PC-3 (cell line): ENCODE data around the gene TUBB4A. TPM values are rescaled to one million over a fixed set of nuclear protein-coding genes. Genes with fewer than 3 reads are reported as not detected.

Source experiments
- ATAC-seq: fragments of 200-7000 bp; cut with Tn5 transposase; 2 replicates; pipeline ENCODE4 v1.9.1; 2020; ENCODE audit warnings: mild to moderate bottlenecking, moderate library complexity
- BruUV-seq: library from RNA; stranded (reverse); fragments of 400-500 nt; replicated peaks from 2 replicates; lab custom pipeline; 2021; lab: Mats Ljungman, UMichigan
- CTCF ChIA-PET: fragments of 300-600 bp; sonication (Branson Sonifier 250); formaldehyde crosslinking; loops from one replicate; lab custom pipeline; 2022; ENCODE audit warnings: antibody characterized with exemption; lab: Charles Lee
- POLR2A ChIA-PET: fragments of 300-600 bp; sonication (Branson Sonifier 250); formaldehyde crosslinking; loops from one replicate; lab custom pipeline; 2022; ENCODE audit warnings: antibody characterized with exemption; ENCODE audit not compliant: unreplicated experiment; lab: Charles Lee
- DNase-seq: peaks from one replicate; pipeline ENCODE4 v3.0.0-alpha.2; 2015
- H2AFZ ChIP-seq: fragments of 300-600 bp; sonication (generic); 2 replicates; pipeline ENCODE4 v1.6.0; 2016; ENCODE audit warnings: antibody characterized with exemption, low read length
- H3F3A ChIP-seq: fragments of 300-600 bp; sonication (generic); one replicate; pipeline ENCODE4 v1.6.0; 2017; ENCODE audit warnings: antibody characterized with exemption, low read length, control low read depth, mild to moderate bottlenecking; ENCODE audit not compliant: unreplicated experiment
- H3K27ac ChIP-seq: fragments of 300-600 bp; sonication (generic); 2 replicates; pipeline ENCODE4 v1.5.1; 2016; ENCODE audit warnings: mild to moderate bottlenecking, low read length
- H3K27me3 ChIP-seq: fragments of 300-600 bp; sonication (generic); 2 replicates; pipeline ENCODE4 v1.6.1; 2016; ENCODE audit warnings: low read length, mixed read lengths
- H3K36me3 ChIP-seq: fragments of 300-600 bp; sonication (generic); 2 replicates; pipeline ENCODE4 v1.6.1; 2016; ENCODE audit warnings: low read depth, mixed run types, low read length, mixed read lengths
- H3K4me1 ChIP-seq: fragments of 300-600 bp; sonication (generic); 2 replicates; pipeline ENCODE4 v1.5.1; 2016; ENCODE audit warnings: low read length; ENCODE audit not compliant: insufficient read depth
- H3K4me2 ChIP-seq: fragments of 300-600 bp; sonication (generic); 2 replicates; pipeline ENCODE4 v1.6.0; 2016; ENCODE audit warnings: low read length
- H3K4me3 ChIP-seq: fragments of 300-600 bp; sonication (generic); 2 replicates; pipeline ENCODE4 v1.5.1; 2016; ENCODE audit warnings: mild to moderate bottlenecking, low read length, mixed read lengths
- H3K79me2 ChIP-seq: fragments of 300-600 bp; sonication (generic); 2 replicates; pipeline ENCODE4 v1.6.1; 2017; ENCODE audit warnings: low read length, mixed read lengths
- H3K9ac ChIP-seq: fragments of 300-600 bp; sonication (generic); 2 replicates; pipeline ENCODE4 v1.6.0; 2016; ENCODE audit warnings: mild to moderate bottlenecking, low read length
- H3K9me2 ChIP-seq: fragments of 300-600 bp; sonication (generic); replicated peaks from 2 replicates; pipeline ENCODE4 v1.6.1; 2016; ENCODE audit warnings: mixed run types, low read length, mixed read lengths
- H3K9me3 ChIP-seq: fragments of 300-600 bp; sonication (generic); 2 replicates; pipeline ENCODE4 v1.6.1; 2016; ENCODE audit warnings: low read length, mixed read lengths
- H4K20me1 ChIP-seq: fragments of 300-600 bp; sonication (generic); 2 replicates; pipeline ENCODE4 v1.6.1; 2016; ENCODE audit warnings: low read length, mixed read lengths
- EZH2 ChIP-seq: fragments of 300-600 bp; sonication (generic); IDR thresholded peaks from one replicate; pipeline ENCODE4 v1.6.1; 2017; ENCODE audit warnings: antibody characterized with exemption, mild to moderate bottlenecking, low read length; ENCODE audit not compliant: unreplicated experiment
- EZH2phosphoT487 ChIP-seq: fragments of 300-600 bp; sonication (generic); IDR thresholded peaks from 2 replicates; pipeline ENCODE4 v1.6.1; 2018; ENCODE audit warnings: mild to moderate bottlenecking, antibody characterized with exemption, low read length, borderline replicate concordance
- intact Hi-C: fragments of 100-400 bp; cut with micrococcal nuclease; formaldehyde crosslinking; loops from 2 replicates; pipeline ENCODE4 v1.9.0; 2023
- total RNA-seq: library from RNA; depleted of rRNA; stranded (reverse); fragments of >200 nt; gene quantifications from 2 replicates; pipeline ENCODE4 v1.2.3, GENCODE V29; 2014
- TF ChIP-seq, protein P1 (sequence below): fragments of 300-600 bp; sonication (generic); conservative IDR thresholded peaks from 2 replicates; pipeline ENCODE4 v1.5.1; 2017; ENCODE audit warnings: antibody characterized with exemption, low read depth, mild to moderate bottlenecking, low read length

The TUBB4A gene
- total RNA-seq, 1 experiment from 2014 or later: 4.6 TPM

DNA sequence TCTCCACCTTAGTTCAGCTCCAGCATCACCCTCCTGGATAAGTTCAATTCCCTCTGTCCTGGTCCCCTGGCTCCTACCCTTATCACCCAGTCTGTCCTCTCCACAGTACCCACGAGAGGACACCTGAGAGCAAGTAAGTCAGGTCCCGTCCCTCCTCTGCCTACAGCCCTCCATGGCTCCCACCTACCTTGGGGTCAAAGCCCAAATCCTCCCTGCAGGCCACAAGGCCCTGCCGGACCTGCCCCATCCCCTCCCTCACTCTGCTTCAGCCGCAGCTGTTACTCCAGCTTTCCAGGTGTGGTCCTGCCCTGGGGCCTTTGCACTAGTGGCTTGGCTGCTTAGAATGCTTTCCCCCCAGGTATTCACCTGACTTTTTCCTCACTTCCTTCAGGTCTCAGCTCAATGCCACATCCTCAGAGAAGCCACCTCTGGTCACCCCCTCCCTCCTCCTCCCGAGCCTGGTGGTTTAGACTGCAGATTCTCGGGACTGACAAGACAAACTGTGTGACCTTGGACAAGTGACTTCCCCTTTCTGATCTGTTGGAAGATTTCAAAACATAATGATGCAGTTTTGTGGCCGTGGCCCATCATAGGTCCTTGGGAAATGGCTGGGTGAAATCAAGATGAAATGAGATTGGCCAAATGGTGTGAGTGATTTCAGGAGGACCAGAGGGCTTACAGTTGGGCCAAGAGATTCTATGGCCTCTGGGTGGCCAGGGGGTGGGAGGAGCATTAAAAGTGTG is 3.6 kb downstream of the TUBB4A start:
- Histone ChIP-seq H3K27me3 (peaks cover 19% of the 10 kb centered on the region), H3K36me3 (no peaks in the 10 kb centered on the region), H3K4me3 (no peak overlapping the region), H3K9me3 (no peaks in the 10 kb centered on the region), H3K4me1 (no peaks in the 10 kb centered on the region; the same call in 1 of the 2 replicates), H4K20me1 (no peaks in the 10 kb centered on the region), H3K9ac (no peak overlapping the region), H3K79me2 (no peaks in the 10 kb centered on the region), H3F3A (no peaks in the 10 kb centered on the region), H3K27ac (no peak overlapping the region), H3K4me2 (no peak overlapping the region), H3K9me2 (no peaks in the 10 kb centered on the region), H2AFZ (no peak overlapping the region)
- no TSS peak for BruUV-seq
- no peak for ATAC-seq
- TF ChIP-seq, protein P1, sequence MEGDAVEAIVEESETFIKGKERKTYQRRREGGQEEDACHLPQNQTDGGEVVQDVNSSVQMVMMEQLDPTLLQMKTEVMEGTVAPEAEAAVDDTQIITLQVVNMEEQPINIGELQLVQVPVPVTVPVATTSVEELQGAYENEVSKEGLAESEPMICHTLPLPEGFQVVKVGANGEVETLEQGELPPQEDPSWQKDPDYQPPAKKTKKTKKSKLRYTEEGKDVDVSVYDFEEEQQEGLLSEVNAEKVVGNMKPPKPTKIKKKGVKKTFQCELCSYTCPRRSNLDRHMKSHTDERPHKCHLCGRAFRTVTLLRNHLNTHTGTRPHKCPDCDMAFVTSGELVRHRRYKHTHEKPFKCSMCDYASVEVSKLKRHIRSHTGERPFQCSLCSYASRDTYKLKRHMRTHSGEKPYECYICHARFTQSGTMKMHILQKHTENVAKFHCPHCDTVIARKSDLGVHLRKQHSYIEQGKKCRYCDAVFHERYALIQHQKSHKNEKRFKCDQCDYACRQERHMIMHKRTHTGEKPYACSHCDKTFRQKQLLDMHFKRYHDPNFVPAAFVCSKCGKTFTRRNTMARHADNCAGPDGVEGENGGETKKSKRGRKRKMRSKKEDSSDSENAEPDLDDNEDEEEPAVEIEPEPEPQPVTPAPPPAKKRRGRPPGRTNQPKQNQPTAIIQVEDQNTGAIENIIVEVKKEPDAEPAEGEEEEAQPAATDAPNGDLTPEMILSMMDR: no peak
- TF ChIP-seq EZH2phosphoT487: no peak
- TF ChIP-seq EZH2: no peak
- POLR2A ChIA-PET: interaction anchor here (0.6 kb wide), 1 partner anchor 25 kb away, joined by 3 read pairs; no protein-coding TSS in a partner anchor
- CTCF ChIA-PET: no interaction called here
- no peak for DNase-seq
- intact Hi-C loops: no loop called here

DNA sequence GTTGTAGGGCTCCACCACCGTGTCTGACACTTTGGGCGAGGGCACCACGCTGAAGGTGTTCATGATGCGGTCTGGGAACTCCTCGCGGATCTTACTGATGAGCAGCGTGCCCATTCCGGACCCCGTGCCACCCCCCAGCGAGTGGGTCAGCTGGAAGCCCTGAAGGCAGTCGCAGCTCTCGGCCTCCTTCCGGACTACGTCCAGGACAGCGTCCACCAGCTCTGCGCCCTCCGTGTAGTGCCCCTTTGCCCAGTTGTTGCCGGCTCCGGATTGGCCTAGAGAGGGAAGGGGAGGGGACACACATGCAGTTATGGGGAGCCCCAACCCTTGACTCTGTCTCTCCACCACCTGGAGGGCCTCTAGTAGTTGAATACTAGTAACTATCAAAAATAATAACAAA is 6.2 kb downstream of the TUBB4A start:
- H3K9ac ChIP-seq: no peak overlapping the region
- POLR2A ChIA-PET: no interaction called here
- H2AFZ ChIP-seq: no peak overlapping the region
- H4K20me1 ChIP-seq: no peaks in the 10 kb centered on the region
- H3K36me3 ChIP-seq: no peaks in the 10 kb centered on the region
- H3K9me2 ChIP-seq: no peaks in the 10 kb centered on the region
- CTCF ChIA-PET: no interaction called here
- H3K4me3 ChIP-seq: no peak overlapping the region
- no peak overlapping the region for H3K27ac ChIP-seq
- no peak for DNase-seq
- no peak for TF ChIP-seq EZH2
- TF ChIP-seq EZH2phosphoT487: no peak
- TF ChIP-seq, protein P1: no peak
- H3K27me3 ChIP-seq: 0 out of 2 replicates have a peak, but pooled peaks cover under 1% of the 10 kb centered on the region
- ATAC-seq: no peak
- H3K4me1 ChIP-seq: no peaks in the 10 kb centered on the region
- BruUV-seq: no TSS peak
- intact Hi-C loops: no loop called here
- H3F3A ChIP-seq: no peaks in the 10 kb centered on the region
- H3K4me2 ChIP-seq: no peak overlapping the region
- H3K9me3 ChIP-seq: no peaks in the 10 kb centered on the region
- H3K79me2 ChIP-seq: no peaks in the 10 kb centered on the region

DNA sequence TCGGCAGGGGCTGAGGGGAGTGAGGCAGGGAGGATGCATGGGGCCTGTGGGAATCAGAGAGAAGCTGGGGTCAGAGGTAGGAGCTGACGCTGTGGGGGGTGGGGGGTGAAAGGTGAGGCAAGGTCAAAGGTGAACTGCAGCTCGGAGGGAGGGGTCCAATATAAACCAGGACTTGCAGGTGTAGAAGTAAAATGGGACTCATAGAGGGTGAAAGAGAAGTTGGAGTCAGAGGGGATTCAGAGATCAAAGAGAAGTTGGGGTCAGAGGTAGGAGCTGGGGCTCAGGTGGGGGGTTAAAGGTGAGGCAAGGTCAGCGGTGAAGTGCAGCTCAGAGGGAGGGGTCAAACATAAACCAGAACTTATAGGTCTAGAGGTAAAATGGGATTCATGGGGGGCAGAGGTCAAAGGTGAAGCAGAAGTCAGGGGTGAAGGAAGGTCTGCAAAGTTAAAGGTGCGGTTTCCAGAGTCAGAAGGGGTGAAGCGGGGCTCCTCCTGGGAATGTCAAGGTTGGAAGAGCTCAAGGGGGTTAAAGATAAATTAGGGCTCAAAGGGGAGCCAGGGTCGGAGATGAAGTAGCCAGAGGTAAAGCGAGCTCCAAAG is 7.6 kb downstream of the TUBB4A start:
- intact Hi-C loops: no loop called here
- no peak for DNase-seq
- Histone ChIP-seq H3K36me3 (no peaks in the 10 kb centered on the region), H3K4me2 (no peak overlapping the region), H3K27me3 (0 out of 2 replicates have a peak, but pooled peaks cover 5% of the 10 kb centered on the region), H3K4me1 (no peaks in the 10 kb centered on the region), H3K79me2 (no peaks in the 10 kb centered on the region), H3K9me3 (no peaks in the 10 kb centered on the region), H3K9me2 (no peaks in the 10 kb centered on the region), H3K27ac (no peak overlapping the region), H2AFZ (no peak overlapping the region), H3K4me3 (no peak overlapping the region), H4K20me1 (no peaks in the 10 kb centered on the region), H3K9ac (no peak overlapping the region), H3F3A (no peaks in the 10 kb centered on the region)
- no peak for TF ChIP-seq EZH2phosphoT487
- TF ChIP-seq, protein P1: no peak
- TF ChIP-seq EZH2: no peak
- BruUV-seq: no TSS peak
- ATAC-seq: no peak
- CTCF ChIA-PET: no interaction called here
- POLR2A ChIA-PET: no interaction called here
